Mucosa of stomach (tissue), 1 donor: ENCODE measurements around the gene ODC1.
A peak's percentile ranks its signal among the peaks of the same experiment; 100 is the strongest.
"Not testable (repeated sequence)": the region's sequence is repeated elsewhere in the genome, so short reads cannot be mapped to it uniquely, and the experiment has no call there.

ENCODE experiments used
- H3K27me3 ChIP-seq: one replicate; pipeline ENCODE4 v1.7.0; 2013; ENCODE audit warnings: mild to moderate bottlenecking, low read length; ENCODE audit not compliant: control insufficient read depth, insufficient read depth
- H3K36me3 ChIP-seq: one replicate; pipeline ENCODE4 v1.7.0; 2013; ENCODE audit warnings: low read length; ENCODE audit not compliant: control insufficient read depth, insufficient read depth
- H3K4me1 ChIP-seq: one replicate; pipeline ENCODE4 v1.7.0; 2013; ENCODE audit warnings: mild to moderate bottlenecking, low read length; ENCODE audit not compliant: control insufficient read depth, insufficient read depth
- H3K4me3 ChIP-seq: one replicate; pipeline ENCODE4 v1.7.0; 2013; ENCODE audit warnings: low read length
- H3K9ac ChIP-seq: one replicate; pipeline ENCODE4 v1.7.0; 2013; ENCODE audit warnings: mild to moderate bottlenecking, low read length, moderate library complexity
- H3K9me3 ChIP-seq: one replicate; pipeline ENCODE4 v1.7.0; 2013; ENCODE audit warnings: mild to moderate bottlenecking, low read length, moderate library complexity; ENCODE audit not compliant: control insufficient read depth
- donor health status: Pancreatic carcinoma.

Gene ODC1

GRCh38 chr2:10447895-10448575, at the start of gene ODC1:
TSS of gene ODC1 (minus strand) at chr2:10448327. CDS start at chr2:10445032, 3,295 bp downstream.
- Histone ChIP-seq H3K9ac (peak within 1 kb of the TSS; percentile 86), H3K27me3 (no peaks in the 10 kb centered on the region), H3K4me1 (peaks cover 38% of the 10 kb centered on the region), H3K36me3 (no peaks in the 10 kb centered on the region), H3K4me3 (peak within 1 kb of the TSS; percentile 71), H3K9me3 (no peaks in the 10 kb centered on the region)

GRCh38 chr2:10497797-10498251, 49.7 kb upstream of the ODC1 start:
- Histone ChIP-seq H3K9me3 (no peaks in the 10 kb centered on the region), H3K4me1 (peaks cover 26% of the 10 kb centered on the region), H3K27me3 (peaks cover 11% of the 10 kb centered on the region), H3K9ac (no peak overlapping the region), H3K4me3 (no peak overlapping the region), H3K36me3 (no peaks in the 10 kb centered on the region)

GRCh38 chr2:10495988-10496313, 47.8 kb upstream of the ODC1 start:
- Histone ChIP-seq H3K4me1 (peaks cover 29% of the 10 kb centered on the region), H3K36me3 (no peaks in the 10 kb centered on the region), H3K4me3 (no peak overlapping the region), H3K9me3 (no peaks in the 10 kb centered on the region), H3K9ac (no peak overlapping the region), H3K27me3 (peaks cover 11% of the 10 kb centered on the region)

GRCh38 chr2:10495311-10495987, 47.3 kb upstream of the ODC1 start:
- H3K9ac ChIP-seq = no peak overlapping the region
- no peaks in the 10 kb centered on the region for H3K9me3 ChIP-seq
- peaks cover 34% of the 10 kb centered on the region for H3K4me1 ChIP-seq
- peaks cover 11% of the 10 kb centered on the region for H3K27me3 ChIP-seq
- H3K4me3 ChIP-seq = no peak overlapping the region
- no peaks in the 10 kb centered on the region for H3K36me3 ChIP-seq

- Histone ChIP-seq H3K27me3 (peaks cover 11% of the 10 kb centered on the region), H3K4me1 (peaks cover 43% of the 10 kb centered on the region), H3K9ac (no peak overlapping the region), H3K4me3 (no peak overlapping the region), H3K9me3 (no peaks in the 10 kb centered on the region), H3K36me3 (no peaks in the 10 kb centered on the region)
Measured at GRCh38 chr2:10494351-10495066, 46.4 kb upstream of the ODC1 start.

GRCh38 chr2:10493634-10494281, 45.6 kb upstream of the ODC1 start:
- Histone ChIP-seq H3K4me3 (no peak overlapping the region), H3K9ac (no peak overlapping the region), H3K9me3 (no peaks in the 10 kb centered on the region), H3K4me1 (peaks cover 43% of the 10 kb centered on the region), H3K36me3 (no peaks in the 10 kb centered on the region), H3K27me3 (peaks cover 8% of the 10 kb centered on the region)

GRCh38 chr2:10493075-10493633, 45.0 kb upstream of the ODC1 start:
- no peak overlapping the region for H3K9ac ChIP-seq

GRCh38 chr2:10490806-10491291, 42.7 kb upstream of the ODC1 start:
- peaks cover 47% of the 10 kb centered on the region for H3K4me1 ChIP-seq
- H3K36me3 ChIP-seq = no peaks in the 10 kb centered on the region
- H3K27me3 ChIP-seq = peaks cover 6% of the 10 kb centered on the region
- H3K9ac ChIP-seq = no peak overlapping the region
- no peaks in the 10 kb centered on the region for H3K9me3 ChIP-seq
- no peak overlapping the region for H3K4me3 ChIP-seq

More at GRCh38 chr2:10493075-10493633, 45.0 kb upstream of the ODC1 start:
- Histone ChIP-seq H3K27me3 (peaks cover 8% of the 10 kb centered on the region), H3K9me3 (no peaks in the 10 kb centered on the region), H3K4me3 (no peak overlapping the region), H3K36me3 (no peaks in the 10 kb centered on the region), H3K4me1 (peaks cover 40% of the 10 kb centered on the region)

- H3K9ac ChIP-seq = no peak overlapping the region
- no peak overlapping the region for H3K4me3 ChIP-seq
- no peaks in the 10 kb centered on the region for H3K27me3 ChIP-seq
- H3K36me3 ChIP-seq = no peaks in the 10 kb centered on the region
- peaks cover 47% of the 10 kb centered on the region for H3K4me1 ChIP-seq
- no peaks in the 10 kb centered on the region for H3K9me3 ChIP-seq
Measured at GRCh38 chr2:10489842-10490555, 41.9 kb upstream of the ODC1 start.

- not testable (repeated sequence) for H3K9ac ChIP-seq, H3K27me3 ChIP-seq, H3K4me3 ChIP-seq, H3K9me3 ChIP-seq, H3K36me3 ChIP-seq
- H3K4me1 ChIP-seq = peaks cover 32% of the 10 kb centered on the region
Measured at GRCh38 chr2:10488142-10488541, 40.0 kb upstream of the ODC1 start.

- H3K27me3 ChIP-seq, H3K4me3 ChIP-seq, H3K9me3 ChIP-seq, H3K36me3 ChIP-seq, H3K9ac ChIP-seq: not testable (repeated sequence)
- peaks cover 31% of the 10 kb centered on the region for H3K4me1 ChIP-seq
Measured at GRCh38 chr2:10487741-10488104, 39.6 kb upstream of the ODC1 start.
